GM21576 (cell line): ENCODE results near the gene OFD1.
A peak's percentile ranks its signal among the peaks of the same experiment; 100 is the strongest.

ENCODE experiments used
- ATAC-seq: cut with Tn5 transposase; IDR thresholded peaks from one replicate; pipeline ENCODE4 v1.9.1; 2021; ENCODE audit warnings: mild to moderate bottlenecking, moderate library complexity; ENCODE audit not compliant: unreplicated experiment

OFD1 gene

DNA sequence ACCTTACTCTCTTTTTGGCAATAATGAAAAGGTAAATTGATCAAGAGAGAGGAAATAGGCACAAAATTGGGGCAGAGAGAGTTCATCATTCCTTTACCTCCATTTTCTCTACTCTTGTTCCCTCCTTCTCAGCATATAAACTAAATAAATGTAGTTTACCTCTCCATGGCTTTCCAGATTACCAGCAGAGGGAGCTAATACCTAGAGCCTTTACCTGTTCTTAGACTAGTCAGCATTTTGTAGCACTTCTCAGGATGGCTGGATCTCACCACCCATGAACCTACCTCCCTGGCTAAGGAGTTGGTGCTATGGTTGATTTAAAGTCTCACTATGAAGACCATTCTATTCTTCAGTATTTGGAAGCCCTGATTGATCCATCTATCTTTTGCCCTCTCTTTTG, 15.7 kb downstream of the OFD1 start:
- no peak for ATAC-seq

- peak; percentile 38 for ATAC-seq
These were observed 16.3 kb downstream of the OFD1 start for GRCh38 chrX:13750812-13751211.

- no peak for ATAC-seq
These were observed 17.6 kb downstream of the OFD1 start for GRCh38 chrX:13752141-13752540.

GRCh38 chrX:13752646-13753045, 18.1 kb downstream of the OFD1 start:
- peak; percentile 47 for ATAC-seq

- ATAC-seq: no peak
These were observed 20.2 kb downstream of the OFD1 start for GRCh38 chrX:13754765-13755164.

- ATAC-seq: no peak
These were observed 20.7 kb downstream of the OFD1 start for GRCh38 chrX:13755254-13755653.

DNA sequence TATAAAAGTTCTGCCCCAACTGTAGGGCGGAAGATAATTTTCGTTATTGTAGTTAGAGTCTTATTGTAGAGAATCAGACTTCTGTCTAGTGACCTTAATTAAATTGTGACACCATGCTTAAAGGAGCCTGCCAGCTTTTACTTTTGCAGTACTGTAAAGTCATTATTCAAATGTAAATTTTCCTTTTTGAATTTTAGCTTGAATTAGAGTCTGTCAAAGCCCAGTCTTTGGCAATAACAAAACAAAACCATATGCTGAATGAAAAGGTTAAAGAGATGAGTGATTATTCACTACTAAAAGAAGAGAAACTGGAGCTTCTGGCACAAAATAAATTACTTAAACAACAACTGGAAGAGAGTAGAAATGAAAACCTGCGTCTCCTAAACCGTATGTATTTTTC, 21.8 kb downstream of the OFD1 start:
- no peak for ATAC-seq

DNA sequence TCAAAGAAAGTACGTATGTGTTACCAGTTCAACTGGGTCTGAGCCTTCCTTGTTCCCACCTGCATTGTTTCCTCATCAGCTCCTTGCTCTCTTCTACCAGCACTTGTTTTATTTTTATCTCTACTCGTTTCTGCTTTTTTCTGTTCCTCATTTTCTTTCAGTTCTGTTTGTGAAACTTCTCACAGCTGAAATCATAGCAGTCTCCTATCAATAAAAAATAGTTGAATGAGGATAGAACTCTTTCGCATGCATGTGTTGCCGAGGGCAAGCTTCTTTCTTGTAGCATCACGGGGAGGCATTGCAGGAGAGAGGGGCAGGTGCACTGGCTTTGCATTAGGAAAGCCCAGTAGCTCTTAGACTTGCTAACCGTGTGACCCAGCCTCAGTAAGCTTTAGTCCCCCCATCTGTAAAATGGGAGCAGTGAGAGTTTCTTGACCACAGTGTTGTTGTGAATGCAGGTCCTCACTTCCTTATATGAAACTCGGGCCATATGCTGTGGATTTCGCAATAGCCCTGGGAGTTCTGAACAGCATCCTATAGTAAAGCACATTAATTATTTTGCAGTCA, 24.7 kb downstream of the OFD1 start:
- peak; percentile 73 for ATAC-seq

GRCh38 chrX:13760426-13760825, 25.9 kb downstream of the OFD1 start:
- ATAC-seq: no peak

DNA sequence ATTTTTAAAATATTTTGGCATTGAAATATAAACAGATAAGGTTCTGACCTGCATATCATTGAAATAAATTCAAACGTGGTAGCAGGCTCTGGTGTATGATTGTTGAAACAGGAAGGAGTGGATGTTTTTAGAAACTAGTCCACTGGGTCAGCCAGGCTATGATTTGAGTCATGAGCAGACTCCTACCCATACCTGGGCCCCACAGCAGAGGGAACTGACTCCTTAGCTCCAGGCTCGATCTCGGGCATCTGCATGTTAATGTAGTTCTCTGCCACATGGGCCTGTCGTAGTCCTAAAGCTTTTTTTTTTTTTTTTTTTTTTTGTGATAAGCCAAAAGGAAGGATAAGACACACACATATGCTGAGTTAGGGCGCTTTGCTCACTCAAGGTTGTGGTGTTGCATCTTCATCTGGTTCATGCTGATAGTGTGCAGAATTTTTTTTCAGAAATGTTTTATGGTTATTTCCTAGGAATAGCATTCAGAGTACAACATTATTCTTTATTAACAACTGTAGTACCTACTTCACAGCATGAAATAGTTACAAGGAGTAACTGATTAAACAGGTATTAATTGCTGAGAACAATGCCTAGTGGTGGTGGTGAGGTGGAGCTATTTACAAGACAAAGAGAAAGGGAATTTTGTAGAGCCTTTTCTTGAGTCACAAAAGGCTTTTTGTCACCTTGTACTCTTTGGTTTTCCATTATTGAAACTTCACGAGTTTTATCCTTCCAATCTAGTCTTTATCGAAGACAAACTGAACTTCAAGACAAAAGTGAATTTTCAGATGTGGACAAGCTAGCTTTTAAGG, 27.3 kb downstream of the OFD1 start:
- peak; percentile 57 for ATAC-seq

GRCh38 chrX:13763489-13763888, 28.9 kb downstream of the OFD1 start:
- ATAC-seq: no peak

DNA sequence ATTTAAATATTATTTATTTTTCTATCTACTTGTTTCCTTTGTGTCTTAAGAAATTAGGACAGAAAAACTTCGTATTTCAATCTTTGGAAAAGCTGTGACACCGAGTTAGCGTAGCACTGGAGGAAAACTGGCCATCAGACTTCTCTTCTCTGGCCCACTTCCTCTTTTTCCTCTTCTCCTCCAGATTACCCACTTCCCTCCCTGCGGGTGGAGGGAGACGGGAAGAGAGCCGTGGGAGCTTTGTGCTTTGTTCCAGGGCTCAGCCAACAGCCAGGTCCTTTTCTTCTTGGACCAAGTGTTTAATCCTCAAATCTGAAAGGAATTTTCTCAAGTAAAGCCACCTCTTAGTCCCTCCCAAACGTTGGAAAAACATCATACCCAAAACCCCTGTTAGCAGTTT, 29.7 kb downstream of the OFD1 start:
- ATAC-seq: no peak

GRCh38 chrX:13764765-13765164, 30.2 kb downstream of the OFD1 start:
- no peak for ATAC-seq

DNA sequence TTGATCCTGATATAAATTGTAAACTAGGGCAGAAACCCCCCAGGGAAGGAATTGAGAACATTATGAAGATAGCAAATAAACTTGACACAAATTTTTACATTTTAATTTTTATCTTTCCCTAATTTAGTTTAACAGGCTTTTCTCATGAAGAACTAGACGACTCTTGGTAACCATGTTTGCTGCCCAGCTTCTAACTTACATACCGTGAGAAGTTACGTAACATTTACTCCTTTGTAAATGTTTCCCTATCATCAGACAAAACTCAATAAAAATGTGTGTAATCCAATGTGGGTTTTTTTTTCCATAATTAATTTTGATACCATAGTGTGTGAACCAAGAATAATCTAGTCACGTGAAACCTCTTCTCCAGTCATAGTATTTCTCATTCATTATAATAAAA, 34.4 kb downstream of the OFD1 start:
- no peak for ATAC-seq

DNA sequence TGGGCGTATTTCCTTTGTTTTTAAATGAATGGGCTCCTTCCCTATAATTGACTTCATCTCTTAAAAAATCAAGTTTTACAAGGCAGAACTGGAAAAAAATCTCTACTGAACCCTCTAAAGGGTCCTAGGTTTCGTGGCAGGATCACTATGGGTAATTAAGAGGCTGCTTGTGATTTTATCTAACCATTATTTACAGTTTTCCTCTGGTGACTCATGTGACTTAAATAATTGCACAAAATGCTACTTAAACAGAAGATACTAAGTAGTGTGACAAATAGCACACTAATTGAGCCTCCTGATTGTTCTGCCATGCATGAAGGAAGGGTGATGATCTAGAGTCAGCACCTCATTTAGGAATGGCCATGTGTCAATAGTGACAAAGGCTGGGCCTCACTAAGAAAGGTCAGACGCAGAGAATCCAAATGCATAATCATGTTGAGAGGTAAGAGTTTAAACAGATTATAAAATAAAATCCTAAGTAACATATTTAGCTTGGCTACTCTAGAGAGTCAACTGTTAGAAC, 35.5 kb downstream of the OFD1 start:
- ATAC-seq: no peak

DNA sequence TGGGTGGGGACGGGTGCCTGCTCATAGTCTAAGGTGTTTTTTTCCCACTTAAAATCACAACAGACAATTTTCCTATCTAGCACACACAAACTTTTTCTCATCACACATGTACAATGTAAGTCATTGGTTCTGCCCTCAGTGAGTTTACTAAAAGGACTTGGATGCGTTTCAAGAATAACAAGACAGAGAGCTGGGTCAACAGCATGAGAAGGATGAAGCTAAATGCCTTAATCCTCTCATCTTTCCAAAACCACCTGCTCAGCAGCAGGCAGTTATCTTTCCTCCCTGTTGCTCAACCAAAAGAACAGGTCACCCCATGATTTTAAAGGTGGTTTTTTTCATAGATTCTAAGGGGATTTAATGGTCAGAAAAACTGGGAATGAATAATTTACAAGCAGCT, 40.1 kb downstream of the OFD1 start:
- ATAC-seq: no peak

DNA sequence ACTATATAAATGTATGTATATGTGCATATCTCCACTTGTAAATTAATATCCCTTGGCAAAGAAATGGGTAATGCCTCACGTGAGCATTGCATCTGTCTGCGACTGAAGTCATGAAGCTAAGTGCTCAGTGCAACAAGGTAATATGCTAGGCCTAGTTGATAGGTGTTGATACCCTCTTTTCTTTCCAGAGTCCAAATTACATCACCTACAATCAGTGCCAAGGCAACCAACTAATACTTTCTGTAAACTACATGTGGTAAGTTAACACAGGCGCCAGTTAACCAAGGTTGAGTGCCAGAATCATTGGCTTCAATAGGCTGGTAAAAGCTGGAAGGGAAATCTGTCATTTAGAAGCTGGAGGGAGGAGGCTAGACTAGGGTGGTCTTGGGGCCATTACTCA, 41.3 kb downstream of the OFD1 start:
- no peak for ATAC-seq

- ATAC-seq: no peak
These were observed 41.8 kb downstream of the OFD1 start for GRCh38 chrX:13776387-13776786.

DNA sequence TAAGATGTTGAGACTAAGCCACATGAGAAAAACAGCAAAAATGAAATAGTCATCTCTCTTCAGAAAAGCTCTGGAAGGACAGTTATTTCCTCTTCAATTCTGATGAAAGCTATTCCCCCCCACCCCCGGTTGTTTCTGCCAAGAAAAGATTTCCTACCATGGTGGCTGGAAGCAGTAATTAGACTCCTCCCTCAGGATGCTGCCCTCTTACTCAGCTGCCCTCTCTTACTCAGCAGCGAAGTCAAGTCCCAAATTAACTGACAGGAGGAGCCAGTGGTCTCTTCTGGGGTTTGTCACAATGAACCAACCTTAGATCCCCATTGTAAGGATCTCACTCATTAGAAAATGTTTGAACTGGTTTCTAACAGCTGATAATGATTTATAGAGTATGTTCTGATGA, 44.4 kb downstream of the OFD1 start:
- ATAC-seq: no peak

DNA sequence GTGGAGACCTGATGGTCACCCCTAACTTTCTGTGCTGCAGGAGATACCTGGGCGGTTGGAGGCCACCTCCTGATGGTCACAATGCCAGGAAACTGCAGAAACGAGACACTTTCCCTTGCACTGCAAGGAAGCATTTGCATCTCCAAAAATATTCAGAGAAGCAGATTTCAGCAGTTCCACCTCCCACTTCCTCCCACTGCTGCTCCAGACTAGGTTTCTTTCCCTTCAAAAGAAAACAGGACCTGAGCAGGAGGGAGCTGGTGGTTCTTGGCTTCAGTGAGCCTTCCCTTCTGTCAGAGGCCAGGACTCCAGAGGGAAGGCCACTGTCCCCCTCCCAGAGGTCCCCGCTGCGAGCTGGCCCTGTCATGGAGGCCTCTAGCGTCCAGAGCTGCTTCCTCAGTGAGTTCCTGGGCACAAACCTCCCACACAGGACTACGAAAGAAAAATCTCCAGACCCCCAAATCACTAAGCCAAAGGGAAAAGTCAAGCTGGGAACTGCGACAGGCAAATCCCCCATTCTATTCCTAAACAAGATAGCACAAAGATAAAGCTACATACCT, 46.4 kb downstream of the OFD1 start:
- ATAC-seq: no peak

GRCh38 chrX:13786048-13786447, 51.5 kb downstream of the OFD1 start:
- ATAC-seq: no peak
